Large intestine (tissue), 12 donors: ENCODE results near the gene SYNDIG1L. TPM values are rescaled to one million over a fixed set of nuclear protein-coding genes. Genes with fewer than 3 reads are reported as not detected.

Source experiments
- DNase-seq, 2 donors: peaks; one replicate each; pipeline versions ENCODE4 v3.0.0 to v3.0.0-alpha.2; 2013
- H3K27ac ChIP-seq: one replicate; pipeline ENCODE4 v1.5.1; 2013; ENCODE audit warnings: low read length
- H3K27me3 ChIP-seq: 2 replicates; pipeline ENCODE4 v1.6.1; 2013; ENCODE audit warnings: low read length; ENCODE audit not compliant: control insufficient read depth, insufficient read depth
- H3K36me3 ChIP-seq: 2 replicates; pipeline ENCODE4 v1.6.1; 2013; ENCODE audit warnings: low read length; ENCODE audit not compliant: control insufficient read depth, insufficient read depth
- H3K4me1 ChIP-seq: one replicate; pipeline ENCODE4 v1.6.1; 2013; ENCODE audit warnings: low read length; ENCODE audit not compliant: control insufficient read depth, insufficient read depth
- H3K4me3 ChIP-seq: one replicate; pipeline ENCODE4 v1.5.1; 2013; ENCODE audit warnings: low read length
- H3K9me3 ChIP-seq: one replicate; pipeline ENCODE4 v1.6.1; 2013; ENCODE audit warnings: mild to moderate bottlenecking, low read depth, low read length, moderate library complexity; ENCODE audit not compliant: control insufficient read depth
- WGBS: methylation state at CpG from one replicate; pipeline ENCODE4 v1.1.5; 2013; ENCODE audit warnings: low lambda C conversion rate; ENCODE audit not compliant: insufficient coverage; 5-methylcytosine and 5-hydroxymethylcytosine counted together
- long read RNA-seq, 11 donors: transcript quantifications; one replicate each; lab custom pipeline, GENCODE V29; 2026
- polyA plus RNA-seq: library from polyadenylated mRNA; unstranded; fragments of 120-200 nt; gene quantifications from one replicate; pipeline ENCODE4 v1.2.1, GENCODE V29; 2013

SYNDIG1L gene
- polyA plus RNA-seq = 0.10 TPM
- long read RNA-seq, donor 1 = 0 reads
- long read RNA-seq, donor 2 = 0 reads
- long read RNA-seq, donor 3 = 0 reads
- long read RNA-seq, donor 4 = 0 reads
- long read RNA-seq, donor 5 = 0 reads
- long read RNA-seq, donor 6, partial matches to known transcripts = 0 of 1 reads
- long read RNA-seq, donor 6, other reads (novel, unspliced or antisense) = 0 of 1 reads
- long read RNA-seq, donor 7 = 0 reads
- long read RNA-seq, donor 8 = 0 reads
- long read RNA-seq, donor 9 = 0 reads
- long read RNA-seq, donor 10 = 0 reads
- long read RNA-seq, donor 11 = 0 reads

- DNase-seq = no peak
- Histone ChIP-seq H3K9me3 (no peaks in the 10 kb centered on the region), H3K4me1 (no peaks in the 10 kb centered on the region), H3K36me3 (no peaks in the 10 kb centered on the region), H3K27ac (no peak within 1 kb of the TSS), H3K27me3 (peaks cover 52% of the 10 kb centered on the region), H3K4me3 (no peak within 1 kb of the TSS)
- WGBS = no CpG with 5 or more reads among the region's 33 CpGs
Measured at GRCh38 chr14:74426202-74426582, at the start of gene SYNDIG1L. SYNDIG1L (minus strand) TSS chr14:74426210; CDS start chr14:74409744, 16,466 bp downstream.

- H3K27ac ChIP-seq = no peak overlapping the region
- H3K4me3 ChIP-seq = no peak overlapping the region
- no peaks in the 10 kb centered on the region for H3K9me3 ChIP-seq
- WGBS = no CpG with 5 or more reads among the region's 3 CpGs
- H3K36me3 ChIP-seq = peaks cover 46% of the 10 kb centered on the region
- no peaks in the 10 kb centered on the region for H3K27me3 ChIP-seq
- H3K4me1 ChIP-seq = no peaks in the 10 kb centered on the region
- no peak for DNase-seq
Measured at GRCh38 chr14:74475678-74476077, 49.7 kb upstream of the SYNDIG1L start.

- no peak overlapping the region for H3K27ac ChIP-seq
- no peak overlapping the region for H3K4me3 ChIP-seq
- WGBS = no CpG with 5 or more reads among the region's 2 CpGs
- H3K9me3 ChIP-seq = no peaks in the 10 kb centered on the region
- H3K36me3 ChIP-seq = peaks cover 34% of the 10 kb centered on the region
- H3K27me3 ChIP-seq = no peaks in the 10 kb centered on the region
- H3K4me1 ChIP-seq = no peaks in the 10 kb centered on the region
- DNase-seq = no peak
Measured at GRCh38 chr14:74474376-74474775, 48.4 kb upstream of the SYNDIG1L start.

- Histone ChIP-seq H3K4me1 (no peaks in the 10 kb centered on the region), H3K27ac (no peak overlapping the region), H3K27me3 (no peaks in the 10 kb centered on the region), H3K9me3 (no peaks in the 10 kb centered on the region), H3K4me3 (no peak overlapping the region), H3K36me3 (peaks cover 31% of the 10 kb centered on the region)
- DNase-seq = no peak
- WGBS = 100% methylated on average over 1 of the region's 2 CpGs
Measured at GRCh38 chr14:74472601-74473000, 46.6 kb upstream of the SYNDIG1L start.

GRCh38 chr14:74469548-74470518 is 43.8 kb upstream of the SYNDIG1L start:
- Histone ChIP-seq H3K4me1 (no peaks in the 10 kb centered on the region), H3K4me3 (no peak overlapping the region), H3K27me3 (no peaks in the 10 kb centered on the region), H3K36me3 (peaks cover 16% of the 10 kb centered on the region), H3K27ac (no peak overlapping the region), H3K9me3 (no peaks in the 10 kb centered on the region)
- DNase-seq = no peak
- 90% methylated on average over 2 of the region's 7 CpGs for WGBS

GRCh38 chr14:74468513-74468912 is 42.5 kb upstream of the SYNDIG1L start:
- Histone ChIP-seq H3K36me3 (peaks cover 7% of the 10 kb centered on the region), H3K27me3 (no peaks in the 10 kb centered on the region), H3K9me3 (no peaks in the 10 kb centered on the region), H3K4me3 (no peak overlapping the region), H3K4me1 (no peaks in the 10 kb centered on the region), H3K27ac (no peak overlapping the region)
- WGBS = no CpG with 5 or more reads among the region's 3 CpGs
- no peak for DNase-seq

GRCh38 chr14:74465335-74465734 is 39.3 kb upstream of the SYNDIG1L start:
- WGBS = no CpG with 5 or more reads among the region's 2 CpGs
- Histone ChIP-seq H3K27me3 (no peaks in the 10 kb centered on the region), H3K9me3 (no peaks in the 10 kb centered on the region)

DNA sequence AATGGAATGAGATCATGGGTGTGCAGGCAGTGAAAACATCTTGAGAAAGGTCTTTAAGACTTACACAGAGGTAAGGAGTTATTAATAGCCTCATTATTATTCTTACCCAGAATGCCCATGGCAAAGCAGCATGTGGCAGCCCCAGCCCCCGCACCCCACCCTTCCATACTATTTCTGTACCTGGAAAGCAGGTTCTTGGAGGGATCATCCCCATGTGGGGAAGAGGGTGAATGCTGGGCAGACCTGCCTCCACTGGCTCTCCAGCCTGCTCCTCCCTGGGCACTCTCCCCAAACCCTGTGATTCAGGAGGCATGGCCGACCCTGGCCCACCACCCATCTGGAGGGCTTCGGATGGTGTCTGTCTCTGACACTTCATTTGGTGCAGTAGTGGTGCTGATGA is 38.8 kb upstream of the SYNDIG1L start:
- H3K4me1 ChIP-seq = no peaks in the 10 kb centered on the region
- H3K27me3 ChIP-seq = no peaks in the 10 kb centered on the region
- no peak overlapping the region for H3K27ac ChIP-seq
- H3K9me3 ChIP-seq = no peaks in the 10 kb centered on the region
- H3K4me3 ChIP-seq = no peak overlapping the region
- DNase-seq = no peak
- peaks cover 2% of the 10 kb centered on the region for H3K36me3 ChIP-seq
- WGBS = no CpG with 5 or more reads among the region's 3 CpGs

More at GRCh38 chr14:74465335-74465734, 39.3 kb upstream of the SYNDIG1L start:
- Histone ChIP-seq H3K4me3 (no peak overlapping the region), H3K36me3 (peaks cover 2% of the 10 kb centered on the region), H3K27ac (no peak overlapping the region), H3K4me1 (no peaks in the 10 kb centered on the region)
- no peak for DNase-seq

DNA sequence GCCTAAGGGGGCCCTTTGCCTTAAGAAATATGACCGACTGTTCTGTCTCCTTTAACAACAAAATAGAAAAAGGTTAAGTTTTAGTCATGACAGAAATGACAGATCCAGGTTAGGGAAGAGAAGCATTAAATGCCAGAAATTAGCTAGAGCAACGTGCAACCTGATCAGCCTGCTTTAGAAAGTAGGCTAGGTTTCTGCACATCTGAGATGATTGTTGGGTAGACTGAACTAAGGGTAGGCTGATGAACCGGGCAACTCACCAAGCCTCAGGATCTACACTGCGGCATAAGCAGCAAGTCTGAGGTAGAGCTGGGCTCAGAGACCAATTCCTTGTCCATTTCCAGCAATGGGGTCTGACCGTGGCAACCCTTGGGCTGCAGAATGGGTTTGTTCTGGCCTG is 37.7 kb upstream of the SYNDIG1L start:
- no peaks in the 10 kb centered on the region for H3K27me3 ChIP-seq
- no peaks in the 10 kb centered on the region for H3K36me3 ChIP-seq
- no peak for DNase-seq
- no peak overlapping the region for H3K4me3 ChIP-seq
- no peaks in the 10 kb centered on the region for H3K9me3 ChIP-seq
- no peak overlapping the region for H3K27ac ChIP-seq
- H3K4me1 ChIP-seq = no peaks in the 10 kb centered on the region
- 80% methylated on average over 1 of the region's 5 CpGs for WGBS

GRCh38 chr14:74462993-74463392 is 37.0 kb upstream of the SYNDIG1L start:
- Histone ChIP-seq H3K27ac (no peak overlapping the region), H3K9me3 (no peaks in the 10 kb centered on the region), H3K4me3 (no peak overlapping the region), H3K4me1 (no peaks in the 10 kb centered on the region), H3K27me3 (no peaks in the 10 kb centered on the region), H3K36me3 (no peaks in the 10 kb centered on the region)
- DNase-seq = no peak
- whole genome bisulfite sequencing = no CpG with 5 or more reads among the region's 3 CpGs
